Stimulated activated CD8-positive, alpha-beta memory T cell treated with anti-CD3 and anti-CD28 coated beads, Interleukin-4, amount 100 ng/mL, for 1 hour (primary cell): ENCODE results near the gene MVB12A.

Experiments
- DNase-seq, 2 donors: peaks; one replicate each; pipeline ENCODE4 v3.0.0-alpha.2; 2020; ENCODE audit warnings: low read depth in 2 of 2, low spot score in 1 of 2

MVB12A gene

GRCh38 chr19:17419621-17420474 lies at the start of gene MVB12A:
Gene MVB12A, plus strand, starts transcription at chr19:17420047. Its CDS starts 89 bp downstream, at chr19:17420136.
- peak; percentile 84 to 91 for DNase-seq

- DNase-seq: no peak
Measured at GRCh38 chr19:17376935-17377600, 42.8 kb upstream of the MVB12A start, which contains the start of gene PLVAP. Gene PLVAP, minus strand, starts transcription at chr19:17377342. Its CDS starts 54 bp downstream, at chr19:17377288.

GRCh38 chr19:17378271-17378670 lies 41.6 kb upstream of the MVB12A start:
- no peak for DNase-seq

GRCh38 chr19:17379221-17379631 lies 40.6 kb upstream of the MVB12A start:
- no peak for DNase-seq

- no peak for DNase-seq
Measured at GRCh38 chr19:17380426-17381138, 39.3 kb upstream of the MVB12A start.

GRCh38 chr19:17385878-17386611 lies 33.8 kb upstream of the MVB12A start:
- no peak for DNase-seq

- DNase-seq: no peak
Measured at GRCh38 chr19:17389288-17389687, 30.6 kb upstream of the MVB12A start.

GRCh38 chr19:17389957-17390664 lies 29.7 kb upstream of the MVB12A start:
- no peak for DNase-seq

GRCh38 chr19:17390665-17391370 lies 29.0 kb upstream of the MVB12A start:
- peak; percentile 70 to 73 for DNase-seq

GRCh38 chr19:17391371-17392151 lies 28.3 kb upstream of the MVB12A start:
- no peak for DNase-seq

GRCh38 chr19:17393002-17393401 lies 26.8 kb upstream of the MVB12A start:
- no peak for DNase-seq

- no peak for DNase-seq
Measured at GRCh38 chr19:17393914-17394313, 25.9 kb upstream of the MVB12A start, which contains the start of gene CCDC194. Gene CCDC194, minus strand, starts transcription at chr19:17394196. Its CDS starts 38 bp downstream, at chr19:17394158.

- DNase-seq: no peak
Measured at GRCh38 chr19:17394891-17395415, 24.9 kb upstream of the MVB12A start.

- no peak for DNase-seq
Measured at GRCh38 chr19:17398902-17399527, 20.8 kb upstream of the MVB12A start.

- no peak for DNase-seq
Measured at GRCh38 chr19:17401628-17402027, 18.2 kb upstream of the MVB12A start.

- no peak for DNase-seq
Measured at GRCh38 chr19:17402982-17403855, 16.6 kb upstream of the MVB12A start.

GRCh38 chr19:17404015-17404414 lies 15.8 kb upstream of the MVB12A start:
- no peak for DNase-seq
